ENCODE results near the gene CR1.

Gene CR1

DNA sequence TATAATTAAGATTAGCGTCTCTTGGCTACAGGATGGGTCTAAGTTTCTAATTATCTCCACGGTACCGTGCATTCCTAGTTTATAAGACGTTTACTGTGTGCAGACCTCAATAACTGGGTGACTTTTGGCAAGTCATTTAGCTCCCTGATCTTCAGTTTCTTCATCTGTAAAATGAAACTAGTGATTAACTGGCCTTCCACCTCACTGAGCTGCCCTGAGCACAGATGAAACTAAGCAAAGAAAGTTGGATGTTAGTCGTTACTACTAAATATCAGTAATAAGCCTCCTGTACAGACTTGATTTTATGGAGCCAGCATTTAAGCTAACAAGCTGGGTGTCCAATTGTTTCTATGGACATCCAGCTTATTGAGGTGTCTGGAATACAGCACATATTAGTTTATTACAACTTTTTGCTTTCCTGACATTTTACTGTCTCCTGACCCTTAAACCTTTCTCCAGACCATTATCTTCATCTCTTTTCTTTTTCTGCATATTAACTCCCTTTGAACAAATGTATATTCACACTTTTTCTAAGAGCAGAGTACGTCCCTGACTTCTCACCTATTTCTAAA is 40.7 kb upstream of the CR1 start:
- no peak overlapping the region for H3K4me3 ChIP-seq (ENCODE audit: low read length in 2 of 2)

DNA sequence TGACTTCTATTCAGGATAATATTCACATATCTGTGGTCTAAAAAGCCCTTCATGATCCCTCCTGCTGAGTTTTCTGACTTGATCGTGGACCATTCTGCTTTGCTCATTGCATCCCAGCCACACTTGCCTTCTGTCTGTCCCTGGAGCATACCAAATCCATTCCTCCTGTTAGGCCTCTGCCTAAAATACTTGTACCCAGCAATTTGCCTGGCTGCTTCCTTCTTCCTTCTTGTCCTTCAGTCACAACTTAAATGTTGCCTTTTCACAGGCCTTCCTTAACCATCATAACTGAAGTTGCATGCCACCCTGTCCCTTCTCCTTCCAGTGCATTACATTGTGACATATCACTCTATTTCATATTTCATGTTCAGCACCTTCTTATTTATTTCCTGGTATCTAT is 37.5 kb upstream of the CR1 start:
- Histone ChIP-seq H3K4me1 (ENCODE audit: control insufficient read depth in 2 of 2, insufficient read depth in 1 of 2, low read depth in 1 of 2, low read length in 2 of 2) (no peaks in the 10 kb centered on the region), H3K36me3 (replicated peaks in 1 of 2; ENCODE audit: control insufficient read depth in 2 of 2, insufficient read depth in 2 of 2, low read length in 2 of 2) (no peaks in the 10 kb centered on the region), H2BK120ac (ENCODE audit: low read depth, low read length) (no peak overlapping the region), H2BK15ac (ENCODE audit: low read length) (no peak overlapping the region), H3K18ac (ENCODE audit: low read length) (no peak overlapping the region), H3K23ac (ENCODE audit: low read depth, low read length, poor library complexity) (no peak overlapping the region), H2AFZ (ENCODE audit: low read length) (no peak overlapping the region), H3K4me2 (ENCODE audit: insufficient read depth, low read length, poor library complexity, severe bottlenecking) (no peak overlapping the region), H3K79me1 (ENCODE audit: low read depth, low read length) (no peaks in the 10 kb centered on the region), H4K91ac (ENCODE audit: low read depth, low read length, poor library complexity) (no peak overlapping the region), H3K27ac (replicated peaks; ENCODE audit: low read length) (no peak overlapping the region), H2BK12ac (ENCODE audit: low read length) (no peak overlapping the region), H3K4me3 (ENCODE audit: low read length in 2 of 2) (no peak overlapping the region), H4K8ac (ENCODE audit: low read depth, low read length) (no peak overlapping the region), H3K27me3 (ENCODE audit: control insufficient read depth in 3 of 3, insufficient read depth in 3 of 3, low read depth in 1 of 3, low read length in 3 of 3) (peaks cover 0 to 44% (median 19%) of the 10 kb centered on the region in 3 experiments), H2AK5ac (ENCODE audit: low read depth, low read length) (no peak overlapping the region), H3K14ac (ENCODE audit: low read length) (no peak overlapping the region), H2BK5ac (ENCODE audit: low read length) (no peak overlapping the region), H3K9ac (ENCODE audit: low read depth, low read length, poor library complexity) (no peak overlapping the region), H3K9me3 (replicated peaks in 1 of 2; ENCODE audit: control insufficient read depth in 2 of 2, insufficient read depth in 1 of 2, low read depth in 1 of 2, low read length in 2 of 2) (peaks cover 0 to 1% of the 10 kb centered on the region in 2 donors), H3K4ac (ENCODE audit: low read length) (no peak overlapping the region)
- no peak for DNase-seq (ENCODE audit: low spot score)
- WGBS, 2 donors (ENCODE audit: extremely low coverage in 2 of 2, insufficient read length in 2 of 2, insufficient replicate concordance in 1 of 2), result no CpG with 5 or more reads among the region's 1 CpG

More for the DNA sequence above, 40.7 kb upstream of the CR1 start:
- no peak overlapping the region for H3K27ac ChIP-seq (replicated peaks; ENCODE audit: low read length)
- no peak overlapping the region for H2BK120ac ChIP-seq (ENCODE audit: low read depth, low read length)
- peaks cover 0 to 64% (median 22%) of the 10 kb centered on the region in 3 experiments for H3K27me3 ChIP-seq (ENCODE audit: control insufficient read depth in 3 of 3, insufficient read depth in 3 of 3, low read depth in 1 of 3, low read length in 3 of 3)
- H2BK12ac ChIP-seq (ENCODE audit: low read length), result no peak overlapping the region
- peaks cover 0 to 1% of the 10 kb centered on the region in 2 donors for H3K9me3 ChIP-seq (replicated peaks in 1 of 2; ENCODE audit: control insufficient read depth in 2 of 2, insufficient read depth in 1 of 2, low read depth in 1 of 2, low read length in 2 of 2)
- H4K8ac ChIP-seq (ENCODE audit: low read depth, low read length), result no peak overlapping the region
- H3K4me1 ChIP-seq (ENCODE audit: control insufficient read depth in 2 of 2, insufficient read depth in 1 of 2, low read depth in 1 of 2, low read length in 2 of 2), result no peaks in the 10 kb centered on the region
- H3K79me1 ChIP-seq (ENCODE audit: low read depth, low read length), result no peaks in the 10 kb centered on the region
- no peak overlapping the region for H3K14ac ChIP-seq (ENCODE audit: low read length)
- H2AK5ac ChIP-seq (ENCODE audit: low read depth, low read length), result no peak overlapping the region
- no peak overlapping the region for H3K18ac ChIP-seq (ENCODE audit: low read length)
- H3K9ac ChIP-seq (ENCODE audit: low read depth, low read length, poor library complexity), result no peak overlapping the region
- H3K23ac ChIP-seq (ENCODE audit: low read depth, low read length, poor library complexity), result no peak overlapping the region
- no peak for DNase-seq (ENCODE audit: low spot score)
- H2BK15ac ChIP-seq (ENCODE audit: low read length), result no peak overlapping the region
- H3K36me3 ChIP-seq (replicated peaks in 1 of 2; ENCODE audit: control insufficient read depth in 2 of 2, insufficient read depth in 2 of 2, low read length in 2 of 2), result no peaks in the 10 kb centered on the region
- no peak overlapping the region for H3K4ac ChIP-seq (ENCODE audit: low read length)
- WGBS, 2 donors (ENCODE audit: extremely low coverage in 2 of 2, insufficient read length in 2 of 2, insufficient replicate concordance in 1 of 2), result no CpG with 5 or more reads among the region's 6 CpGs
- no peak overlapping the region for H4K91ac ChIP-seq (ENCODE audit: low read depth, low read length, poor library complexity)
- H2AFZ ChIP-seq (ENCODE audit: low read length), result no peak overlapping the region
- H2BK5ac ChIP-seq (ENCODE audit: low read length), result no peak overlapping the region
- no peak overlapping the region for H3K4me2 ChIP-seq (ENCODE audit: insufficient read depth, low read length, poor library complexity, severe bottlenecking)

DNA sequence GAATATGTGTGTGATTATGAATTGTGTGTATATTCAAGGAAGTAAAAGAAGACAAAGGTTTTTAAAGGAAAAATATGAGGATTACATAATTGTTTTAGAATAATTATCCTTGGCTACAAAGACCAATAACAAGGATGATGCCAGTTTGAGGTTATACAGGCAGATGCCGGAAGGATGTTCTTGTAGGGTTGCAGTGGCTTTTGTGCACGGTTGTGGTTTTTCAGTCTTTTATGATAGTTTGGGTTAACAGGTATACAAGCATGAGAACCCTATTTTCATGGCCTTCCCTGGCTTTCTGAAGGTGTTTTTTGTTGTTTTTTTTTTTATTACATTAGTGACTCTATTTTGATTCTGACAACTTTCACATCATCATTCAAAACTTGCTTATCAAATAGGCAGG is 36.9 kb upstream of the CR1 start:
- Histone ChIP-seq H3K4ac (ENCODE audit: low read length) (no peak overlapping the region), H3K36me3 (replicated peaks in 1 of 2; ENCODE audit: control insufficient read depth in 2 of 2, insufficient read depth in 2 of 2, low read length in 2 of 2) (no peaks in the 10 kb centered on the region), H3K14ac (ENCODE audit: low read length) (no peak overlapping the region), H3K18ac (ENCODE audit: low read length) (no peak overlapping the region), H2AK5ac (ENCODE audit: low read depth, low read length) (no peak overlapping the region), H3K9me3 (replicated peaks in 1 of 2; ENCODE audit: control insufficient read depth in 2 of 2, insufficient read depth in 1 of 2, low read depth in 1 of 2, low read length in 2 of 2) (peaks cover 0 to 1% of the 10 kb centered on the region in 2 donors), H2BK12ac (ENCODE audit: low read length) (no peak overlapping the region), H2BK120ac (ENCODE audit: low read depth, low read length) (no peak overlapping the region), H2AFZ (ENCODE audit: low read length) (no peak overlapping the region), H4K91ac (ENCODE audit: low read depth, low read length, poor library complexity) (no peak overlapping the region), H2BK15ac (ENCODE audit: low read length) (no peak overlapping the region), H3K4me1 (ENCODE audit: control insufficient read depth in 2 of 2, insufficient read depth in 1 of 2, low read depth in 1 of 2, low read length in 2 of 2) (no peaks in the 10 kb centered on the region), H3K27me3 (ENCODE audit: control insufficient read depth in 3 of 3, insufficient read depth in 3 of 3, low read depth in 1 of 3, low read length in 3 of 3) (peaks cover 0 to 38% (median 17%) of the 10 kb centered on the region in 3 experiments), H3K23ac (ENCODE audit: low read depth, low read length, poor library complexity) (no peak overlapping the region), H2BK5ac (ENCODE audit: low read length) (no peak overlapping the region), H3K79me1 (ENCODE audit: low read depth, low read length) (no peaks in the 10 kb centered on the region), H3K4me2 (ENCODE audit: insufficient read depth, low read length, poor library complexity, severe bottlenecking) (no peak overlapping the region), H4K8ac (ENCODE audit: low read depth, low read length) (no peak overlapping the region), H3K27ac (replicated peaks; ENCODE audit: low read length) (no peak overlapping the region), H3K4me3 (ENCODE audit: low read length in 2 of 2) (no peak overlapping the region), H3K9ac (ENCODE audit: low read depth, low read length, poor library complexity) (no peak overlapping the region)
- no peak for DNase-seq (ENCODE audit: low spot score)
- no CpG with 5 or more reads among the region's 2 CpGs for WGBS, 2 donors (ENCODE audit: extremely low coverage in 2 of 2, insufficient read length in 2 of 2, insufficient replicate concordance in 1 of 2)

DNA sequence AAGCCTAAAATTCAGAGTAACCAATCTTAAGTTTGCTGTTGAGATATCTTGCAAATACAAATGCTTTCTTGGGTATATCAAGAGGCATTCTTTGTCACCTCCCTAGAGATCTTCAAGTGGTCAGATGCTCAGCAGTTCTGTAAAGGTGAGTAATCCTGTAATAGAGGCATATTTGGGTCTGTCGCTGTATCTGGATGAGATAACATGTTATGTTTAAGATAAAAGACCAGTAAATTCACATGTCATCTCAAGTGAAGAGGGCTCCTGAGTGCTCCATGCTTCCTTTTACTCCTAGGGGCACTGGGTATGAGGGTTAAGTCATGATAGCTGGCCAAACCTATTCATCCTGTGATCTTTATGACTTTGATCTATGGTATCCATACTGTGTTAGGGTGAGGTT is 34.3 kb upstream of the CR1 start:
- H4K91ac ChIP-seq (ENCODE audit: low read depth, low read length, poor library complexity), result no peak overlapping the region
- no peak for DNase-seq (ENCODE audit: low spot score)
- no peak overlapping the region for H3K23ac ChIP-seq (ENCODE audit: low read depth, low read length, poor library complexity)
- H3K4ac ChIP-seq (ENCODE audit: low read length), result no peak overlapping the region
- no peak overlapping the region for H4K8ac ChIP-seq (ENCODE audit: low read depth, low read length)
- H3K14ac ChIP-seq (ENCODE audit: low read length), result no peak overlapping the region
- H2AK5ac ChIP-seq (ENCODE audit: low read depth, low read length), result no peak overlapping the region
- H2BK5ac ChIP-seq (ENCODE audit: low read length), result no peak overlapping the region
- H3K18ac ChIP-seq (ENCODE audit: low read length), result no peak overlapping the region
- H3K4me1 ChIP-seq (ENCODE audit: control insufficient read depth in 2 of 2, insufficient read depth in 1 of 2, low read depth in 1 of 2, low read length in 2 of 2), result no peaks in the 10 kb centered on the region
- no peak overlapping the region for H3K27ac ChIP-seq (replicated peaks; ENCODE audit: low read length)
- H2BK12ac ChIP-seq (ENCODE audit: low read length), result no peak overlapping the region
- H3K4me3 ChIP-seq (ENCODE audit: low read length in 2 of 2), result no peak overlapping the region
- no peaks in the 10 kb centered on the region for H3K36me3 ChIP-seq (replicated peaks in 1 of 2; ENCODE audit: control insufficient read depth in 2 of 2, insufficient read depth in 2 of 2, low read length in 2 of 2)
- no CpG with 5 or more reads among the region's 1 CpG for WGBS, 2 donors (ENCODE audit: extremely low coverage in 2 of 2, insufficient read length in 2 of 2, insufficient replicate concordance in 1 of 2)
- no peak overlapping the region for H3K4me2 ChIP-seq (ENCODE audit: insufficient read depth, low read length, poor library complexity, severe bottlenecking)
- peaks cover 0 to 13% (median 0%) of the 10 kb centered on the region in 3 experiments for H3K27me3 ChIP-seq (ENCODE audit: control insufficient read depth in 3 of 3, insufficient read depth in 3 of 3, low read depth in 1 of 3, low read length in 3 of 3)
- no peak overlapping the region for H2BK15ac ChIP-seq (ENCODE audit: low read length)
- H3K79me1 ChIP-seq (ENCODE audit: low read depth, low read length), result no peaks in the 10 kb centered on the region
- H3K9ac ChIP-seq (ENCODE audit: low read depth, low read length, poor library complexity), result no peak overlapping the region
- H2BK120ac ChIP-seq (ENCODE audit: low read depth, low read length), result no peak overlapping the region
- H3K9me3 ChIP-seq (replicated peaks in 1 of 2; ENCODE audit: control insufficient read depth in 2 of 2, insufficient read depth in 1 of 2, low read depth in 1 of 2, low read length in 2 of 2), result no peaks in the 10 kb centered on the region
- H2AFZ ChIP-seq (ENCODE audit: low read length), result no peak overlapping the region
